Measurements from ENCODE around the gene SPINT2. TPM values are rescaled to one million over a fixed set of nuclear protein-coding genes. Genes with fewer than 3 reads are reported as not detected.

The SPINT2 gene
- total and polyA plus RNA-seq, 2 of the 13 experiments (the other 11 are each of a cell fraction or from before 2014, with no cell fraction given), result 0.31 to 0.77 TPM

GRCh38 chr19:38337360-38337653 lies 72.9 kb downstream of the SPINT2 start (continued):
- TF ChIP-seq DMAP1 (CRISPR knock-in tag; IDR thresholded peaks at IDR 0.05) (0 out of 2 replicates have a peak, but pooled peaks have one; percentile 1), KLF6 (CRISPR knock-in tag; IDR thresholded peaks at IDR 0.05) (no peak), SOX13 (IDR thresholded peaks at IDR 0.05) (no peak), SOX13 (CRISPR knock-in tag; conservative IDR thresholded peaks at IDR 0.05 in 1 of 2, IDR thresholded peaks at IDR 0.05 in 1 of 2) (no peak), ZBTB10 (CRISPR knock-in tag; IDR thresholded peaks at IDR 0.05; ENCODE audit: borderline replicate concordance) (no peak), MAFG (CRISPR knock-in tag; IDR thresholded peaks at IDR 0.05) (no peak), ZNF7 (CRISPR knock-in tag; IDR thresholded peaks at IDR 0.05) (no peak), ARID5B (CRISPR knock-in tag; IDR thresholded peaks at IDR 0.05) (no peak), IRF1 (CRISPR knock-in tag; IDR thresholded peaks at IDR 0.05; ENCODE audit: low read depth) (no peak), ZNF512 (CRISPR knock-in tag; IDR thresholded peaks at IDR 0.05) (no peak), MATR3 (CRISPR knock-in tag; IDR thresholded peaks at IDR 0.05) (no peak), UBTF (CRISPR knock-in tag; IDR thresholded peaks at IDR 0.05) (no peak), MYC (CRISPR knock-in tag; IDR thresholded peaks at IDR 0.05; ENCODE audit: borderline replicate concordance) (0 out of 2 replicates have a peak, but pooled peaks have one; percentile 10), ZNF580 (CRISPR knock-in tag; IDR thresholded peaks at IDR 0.05; ENCODE audit: borderline replicate concordance, low read depth) (no peak)
